ENCODE results near the gene PLA2G2F.
"Not testable (repeated sequence)": the region's sequence is repeated elsewhere in the genome, so short reads cannot be mapped to it uniquely, and the experiment has no call there.

The PLA2G2F gene

GRCh38 chr1:20112279-20113000, 26.7 kb upstream of the PLA2G2F start:
- DNase-seq (ENCODE audit: extremely low read depth in 1 of 2, low read depth in 1 of 2): no peak

- DNase-seq (ENCODE audit: extremely low read depth in 1 of 2, low read depth in 1 of 2): no peak
These were observed 25.0 kb upstream of the PLA2G2F start for GRCh38 chr1:20114021-20114648.

GRCh38 chr1:20115479-20115878, 23.6 kb upstream of the PLA2G2F start:
- no peak for DNase-seq (ENCODE audit: extremely low read depth in 1 of 2, low read depth in 1 of 2)

DNA sequence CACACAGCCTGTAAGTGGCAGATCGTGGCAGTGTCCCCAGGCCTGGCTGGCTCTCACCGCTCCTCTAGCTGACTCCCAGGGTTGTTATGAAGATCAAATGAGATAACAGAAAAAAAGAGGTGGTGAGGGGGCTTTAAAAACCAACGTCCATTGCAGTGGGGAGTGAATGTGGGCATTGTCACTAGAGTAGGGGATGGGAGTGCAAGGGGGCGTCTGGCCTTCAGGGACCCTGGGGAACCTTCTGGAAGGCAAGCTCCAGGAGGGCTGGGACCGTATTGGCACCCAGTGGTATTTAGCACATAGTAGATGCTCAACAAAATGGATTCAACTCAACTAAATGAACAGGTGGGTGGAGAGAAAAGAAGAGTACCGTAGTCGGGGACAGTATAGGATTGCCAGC, 23.2 kb upstream of the PLA2G2F start:
- no peak for DNase-seq (ENCODE audit: extremely low read depth in 1 of 2, low read depth in 1 of 2)

GRCh38 chr1:20117236-20117635, 21.9 kb upstream of the PLA2G2F start:
- DNase-seq (ENCODE audit: extremely low read depth in 1 of 2, low read depth in 1 of 2): no peak

DNA sequence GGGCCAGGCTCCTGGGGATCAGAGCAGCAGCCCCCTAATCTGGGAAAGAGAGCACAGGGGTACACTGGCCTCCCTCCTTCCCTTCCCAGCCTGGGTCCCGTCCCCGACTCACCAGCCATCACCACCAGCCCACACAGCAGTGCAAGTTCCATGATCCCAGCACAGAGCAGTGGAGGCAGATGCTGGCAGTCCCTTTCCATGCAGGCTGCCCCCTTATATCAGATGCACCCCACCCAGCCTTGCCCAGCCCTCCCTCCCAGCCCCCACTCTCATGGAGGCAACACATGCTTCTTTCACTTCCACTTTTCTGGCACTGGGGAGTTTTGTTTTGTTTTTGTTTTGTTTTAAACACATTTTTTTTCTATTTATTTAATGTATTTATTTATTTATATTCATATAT, 19.8 kb upstream of the PLA2G2F start, which contains the start of gene PLA2G2D:
TSS of gene PLA2G2D (minus strand) at position 190 of the 400 bp plus-strand sequence. CDS start at position 152, 38 bp downstream.
- DNase-seq (ENCODE audit: extremely low read depth in 1 of 2, low read depth in 1 of 2): no peak

DNA sequence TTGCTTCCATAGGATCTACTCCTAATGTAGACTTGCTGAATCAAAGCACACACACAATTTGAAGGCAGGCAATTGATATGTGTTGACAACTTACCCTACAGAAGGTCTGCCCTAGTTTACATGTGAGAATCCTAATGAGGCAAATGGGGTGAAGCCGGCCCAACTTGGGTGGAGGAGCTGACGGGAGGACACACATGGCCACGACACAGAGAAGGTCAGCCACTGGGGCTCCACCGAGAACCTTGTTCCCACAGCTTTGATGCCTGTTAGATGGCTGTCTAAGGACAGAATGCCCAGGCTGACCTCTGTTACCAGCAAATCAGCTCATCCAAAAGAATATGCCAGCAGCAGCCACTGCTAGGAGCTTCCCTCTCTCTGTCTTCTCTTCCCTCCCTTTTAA, 18.3 kb upstream of the PLA2G2F start:
- DNase-seq (ENCODE audit: extremely low read depth in 1 of 2, low read depth in 1 of 2): no peak

DNA sequence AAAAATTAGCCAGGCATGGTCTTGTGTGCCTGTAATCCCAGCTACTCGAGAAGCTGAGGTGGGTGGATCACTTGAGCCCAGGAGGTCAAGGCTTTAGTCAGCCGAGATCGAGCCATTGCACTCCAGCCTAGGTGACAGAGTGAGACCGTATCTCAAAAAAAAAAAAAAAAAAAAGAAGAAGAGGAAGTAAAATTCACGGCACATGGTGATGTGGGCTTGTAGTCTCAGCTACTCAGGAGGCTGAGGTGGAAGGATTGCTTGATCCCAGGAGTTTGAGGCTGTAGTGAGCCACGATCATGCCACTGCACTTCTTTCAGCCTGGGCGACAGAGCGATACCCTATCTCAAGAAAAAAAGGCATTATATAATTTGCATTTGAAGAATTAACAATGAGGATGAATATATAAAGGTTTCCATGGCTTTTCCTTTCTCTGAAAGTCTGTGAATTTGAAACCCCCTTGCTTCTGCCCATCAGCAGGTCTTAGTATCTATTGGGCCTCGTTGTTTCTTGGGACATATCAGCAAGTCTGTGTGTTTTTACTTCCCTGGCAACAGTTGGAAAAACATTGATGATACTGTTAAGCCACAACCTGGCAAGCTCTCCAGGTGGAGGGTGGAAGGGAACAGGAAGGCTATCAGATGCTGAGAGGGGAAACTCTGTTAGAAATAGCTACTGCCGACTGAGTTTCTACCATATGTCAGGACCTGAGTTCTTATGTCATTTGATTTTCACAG, 15.2 kb upstream of the PLA2G2F start:
- no peak for DNase-seq (ENCODE audit: extremely low read depth in 1 of 2, low read depth in 1 of 2)

DNA sequence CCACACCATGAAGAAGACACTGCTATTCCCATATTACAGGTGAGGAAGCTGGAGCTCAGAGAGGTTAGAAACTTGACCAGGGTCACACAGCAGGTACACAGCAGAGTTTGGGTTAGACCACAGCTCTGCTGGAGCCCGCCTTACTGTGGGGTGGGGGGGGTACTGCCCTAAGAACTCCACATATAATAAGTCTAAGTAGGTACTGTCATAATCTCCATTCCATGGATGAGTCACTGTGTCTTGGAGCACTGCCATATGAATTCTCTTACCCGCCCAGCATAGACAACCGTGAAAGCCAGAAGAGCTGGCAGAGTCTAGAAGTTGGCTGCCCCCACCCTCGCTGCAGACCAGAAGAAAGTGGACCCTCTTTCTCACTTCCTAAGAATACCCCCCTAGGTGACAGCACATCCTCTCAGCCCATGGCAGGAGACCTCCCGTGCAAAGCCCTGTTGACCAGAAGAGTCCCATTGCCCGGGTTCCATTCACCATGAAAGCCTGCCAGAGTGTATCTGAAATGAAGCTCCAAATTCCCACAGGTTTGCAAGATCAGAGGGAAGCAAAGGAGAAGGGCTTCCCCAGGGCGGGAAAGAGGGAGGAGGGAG, 14.6 kb upstream of the PLA2G2F start:
- DNase-seq (ENCODE audit: extremely low read depth in 1 of 2, low read depth in 1 of 2): no peak

DNA sequence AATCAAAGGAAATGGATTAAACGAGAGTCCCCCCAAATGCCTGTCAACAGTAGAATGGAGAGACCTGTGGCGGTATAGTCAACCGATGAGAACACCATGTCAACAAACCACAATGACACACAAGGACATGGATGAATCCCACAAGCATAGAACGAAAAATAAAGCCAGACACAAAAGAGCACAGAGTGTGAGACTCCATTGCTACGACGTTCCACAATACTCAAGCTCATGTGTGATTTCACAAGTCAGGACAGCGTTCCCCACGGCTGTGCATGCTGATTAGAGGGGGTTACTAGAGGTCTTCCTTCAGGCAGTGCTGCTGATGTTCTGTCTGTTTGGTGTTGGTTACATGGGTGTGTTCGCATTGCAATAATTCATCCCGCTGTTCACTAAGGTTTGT, 14.0 kb upstream of the PLA2G2F start:
- no peak for DNase-seq (ENCODE audit: extremely low read depth in 1 of 2, low read depth in 1 of 2)

- no peak for DNase-seq (ENCODE audit: extremely low read depth in 1 of 2, low read depth in 1 of 2)
These were observed 12.9 kb upstream of the PLA2G2F start for GRCh38 chr1:20126041-20126805.

- no peak for DNase-seq (ENCODE audit: extremely low read depth in 1 of 2, low read depth in 1 of 2)
These were observed 12.2 kb upstream of the PLA2G2F start for GRCh38 chr1:20126806-20127440.

- DNase-seq (ENCODE audit: extremely low read depth in 1 of 2, low read depth in 1 of 2): not testable (repeated sequence)
These were observed 8.6 kb upstream of the PLA2G2F start for GRCh38 chr1:20130518-20130917.

GRCh38 chr1:20134995-20135394, 4.1 kb upstream of the PLA2G2F start:
- no peak for DNase-seq (ENCODE audit: extremely low read depth in 1 of 2, low read depth in 1 of 2)

GRCh38 chr1:20136249-20136648, 2.9 kb upstream of the PLA2G2F start:
- DNase-seq (ENCODE audit: extremely low read depth in 1 of 2, low read depth in 1 of 2): no peak

- DNase-seq (ENCODE audit: extremely low read depth in 1 of 2, low read depth in 1 of 2): no peak
These were observed 2.1 kb upstream of the PLA2G2F start for GRCh38 chr1:20137055-20137454.

DNA sequence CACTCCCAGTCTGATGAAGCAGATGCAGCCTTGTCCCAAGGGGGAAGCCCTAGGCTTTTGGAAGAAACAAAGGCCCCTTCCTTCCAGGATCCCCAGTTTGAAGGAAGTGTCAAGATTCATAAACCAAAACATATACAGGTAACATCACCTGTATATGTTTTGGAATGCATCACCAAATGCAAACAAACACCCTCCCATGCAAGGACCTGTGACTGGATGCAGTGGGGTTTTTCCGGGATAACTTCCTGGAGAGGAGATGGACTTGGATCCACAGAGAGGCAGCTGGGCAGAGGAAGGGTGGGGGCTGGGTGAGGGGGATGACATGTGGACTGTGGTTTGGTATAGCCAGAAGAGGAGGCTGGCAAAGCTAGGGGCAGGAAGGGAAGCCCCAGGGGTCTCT, 1.5 kb upstream of the PLA2G2F start:
- no peak for DNase-seq (ENCODE audit: extremely low read depth in 1 of 2, low read depth in 1 of 2)

GRCh38 chr1:20138346-20138745, 777 bp upstream of the PLA2G2F start:
- DNase-seq (ENCODE audit: extremely low read depth in 1 of 2, low read depth in 1 of 2): no peak

- DNase-seq (ENCODE audit: extremely low read depth in 1 of 2, low read depth in 1 of 2): no peak
These were observed 871 bp downstream of the PLA2G2F start for GRCh38 chr1:20139776-20140612.

Measured in activated CD8-positive, alpha-beta memory T cell treated with anti-CD3 and anti-CD28 coated beads for 1 hour (primary cell).